GM19193 (cell line): Measurements from ENCODE around the gene EFHD1.

Source experiments
- POLR2A ChIP-seq: IDR thresholded peaks from 4 replicates; pipeline ENCODE4 v1.6.1; 2011; ENCODE audit not compliant: insufficient read depth, insufficient read length; ENCODE audit errors: extremely low read depth

Gene EFHD1

GRCh38 chr2:232611061-232611460, 22.3 kb upstream of the EFHD1 start:
- TF ChIP-seq POLR2A, result no peak

GRCh38 chr2:232611559-232612218, 21.7 kb upstream of the EFHD1 start:
- TF ChIP-seq POLR2A, result no peak

- no peak for TF ChIP-seq POLR2A
These were observed 19.8 kb upstream of the EFHD1 start for GRCh38 chr2:232613538-232614134.

- no peak for TF ChIP-seq POLR2A
These were observed 18.1 kb upstream of the EFHD1 start for GRCh38 chr2:232615339-232615738.

- no peak for TF ChIP-seq POLR2A
These were observed 12.2 kb upstream of the EFHD1 start for GRCh38 chr2:232621186-232621585.

- TF ChIP-seq POLR2A, result no peak
These were observed 10.8 kb upstream of the EFHD1 start for GRCh38 chr2:232622563-232622962.

GRCh38 chr2:232623768-232624765, 9.3 kb upstream of the EFHD1 start:
- TF ChIP-seq POLR2A, result no peak

- TF ChIP-seq POLR2A, result no peak
These were observed 6.8 kb upstream of the EFHD1 start for GRCh38 chr2:232626584-232626983.

GRCh38 chr2:232628466-232629128, 4.8 kb upstream of the EFHD1 start:
- TF ChIP-seq POLR2A, result no peak

GRCh38 chr2:232629129-232629475, 4.3 kb upstream of the EFHD1 start:
- no peak for TF ChIP-seq POLR2A

- no peak for TF ChIP-seq POLR2A
These were observed 1.0 kb upstream of the EFHD1 start for GRCh38 chr2:232632229-232632903.

- no peak for TF ChIP-seq POLR2A
These were observed 446 bp upstream of the EFHD1 start for GRCh38 chr2:232632904-232633412.

- TF ChIP-seq POLR2A, result no peak
These were observed 1.1 kb downstream of the EFHD1 start for GRCh38 chr2:232634206-232635150.
